Lower lobe of right lung (tissue), 2 donors: Measurements from ENCODE around the gene TMC6. TPM values are rescaled to one million over a fixed set of nuclear protein-coding genes. Genes with fewer than 3 reads are reported as not detected.

Source experiments
- ATAC-seq, 2 donors: fragments of 200-7000 bp; cut with Tn5 transposase; one replicate each; pipeline ENCODE4 v1.9.1; 2020 to 2022; ENCODE audit warnings: mild to moderate bottlenecking in 2 of 2, moderate library complexity in 2 of 2
- DNase-seq: peaks from one replicate; pipeline ENCODE4 v3.0.0-alpha.2; 2020
- H3K27ac ChIP-seq: fragments of 200-600 bp; one replicate; pipeline ENCODE4 v1.8.0; 2022
- H3K27me3 ChIP-seq: fragments of 200-600 bp; one replicate; pipeline ENCODE4 v1.8.0; 2022; ENCODE audit warnings: low read depth
- H3K36me3 ChIP-seq: fragments of 200-600 bp; one replicate; pipeline ENCODE4 v1.8.0; 2022; ENCODE audit warnings: mild to moderate bottlenecking
- H3K4me1 ChIP-seq: fragments of 200-600 bp; one replicate; pipeline ENCODE4 v1.8.0; 2022
- H3K4me3 ChIP-seq: fragments of 200-600 bp; one replicate; pipeline ENCODE4 v1.8.0; 2022; ENCODE audit warnings: mild to moderate bottlenecking
- H3K9me3 ChIP-seq: fragments of 200-600 bp; one replicate; pipeline ENCODE4 v1.8.0; 2022
- CTCF ChIP-seq: fragments of 200-600 bp; IDR thresholded peaks from one replicate; pipeline ENCODE4 v1.8.0; 2022; ENCODE audit warnings: antibody characterized with exemption, mild to moderate bottlenecking
- intact Hi-C: fragments of 100-400 bp; cut with DNase I; formaldehyde crosslinking; loops from one replicate; pipeline ENCODE4 v1.11.0; 2022
- total RNA-seq: library from RNA; stranded (reverse); fragmentation: NEBNext Ultra II Directional; extraction: Animal tissue kit (Norgen Biotek cat#: 25700); gene quantifications from one replicate; pipeline ENCODE4 v1.2.1, GENCODE V29; 2021
- donor health status: DM: no; HTN: yes; CAD: no; lungs with severe emphysema.

TMC6 gene
- total RNA-seq, 1 donor from 2014 or later, result 173 TPM

- ATAC-seq, result peak; percentile 4 to 14
- peak within 1 kb of the TSS; percentile 91 for H3K27ac ChIP-seq
Observed at GRCh38 chr17:78130437-78131101, 2.0 kb upstream of the TMC6 start, which contains the start of gene TMC8. Gene TMC8, plus strand, starts transcription at chr17:78130771. Its CDS starts 818 bp downstream, at chr17:78131589.

GRCh38 chr17:78130090-78130436, 1.5 kb upstream of the TMC6 start:
- Histone ChIP-seq H3K36me3 (peaks cover 25% of the 10 kb centered on the region), H3K9me3 (no peaks in the 10 kb centered on the region), H3K27ac (peak overlapping the region; percentile 91), H3K27me3 (no peaks in the 10 kb centered on the region), H3K4me1 (peaks cover 88% of the 10 kb centered on the region), H3K4me3 (peak overlapping the region; percentile 94)
- DNase-seq, result no peak
- intact Hi-C loops, result no loop called here
- no peak for ATAC-seq
- no peak for TF ChIP-seq CTCF

More at GRCh38 chr17:78130437-78131101, 2.0 kb upstream of the TMC6 start, which contains the start of gene TMC8:
- intact Hi-C loops, result no loop called here
- Histone ChIP-seq H3K9me3 (no peaks in the 10 kb centered on the region), H3K27me3 (no peaks in the 10 kb centered on the region), H3K4me3 (peak within 1 kb of the TSS; percentile 94), H3K36me3 (peaks cover 25% of the 10 kb centered on the region), H3K4me1 (peaks cover 83% of the 10 kb centered on the region)
- no peak for DNase-seq
- TF ChIP-seq CTCF, result no peak

- intact Hi-C loops, result loop anchor here (10.0 kb wide), 1 partner anchor 45 kb away; no protein-coding TSS in a partner anchor
- Histone ChIP-seq H3K36me3 (peaks cover 25% of the 10 kb centered on the region), H3K27me3 (no peaks in the 10 kb centered on the region), H3K27ac (peak overlapping the region; percentile 91), H3K9me3 (no peaks in the 10 kb centered on the region), H3K4me3 (peak overlapping the region; percentile 94), H3K4me1 (peaks cover 94% of the 10 kb centered on the region)
- TF ChIP-seq CTCF, result no peak
- no peak for DNase-seq
- no peak for ATAC-seq
Observed at GRCh38 chr17:78129351-78130089, 965 bp upstream of the TMC6 start.

GRCh38 chr17:78127888-78128550, 536 bp downstream of the TMC6 start:
- H3K27ac ChIP-seq, result peak overlapping the region; percentile 91
- DNase-seq (no peak), ATAC-seq (peak; percentile 53 to 59)
- TF ChIP-seq CTCF, result no peak
- H3K36me3 ChIP-seq, result peaks cover 30% of the 10 kb centered on the region
- no peaks in the 10 kb centered on the region for H3K9me3 ChIP-seq
- intact Hi-C loops, result loop anchor here (10.0 kb wide), 1 partner anchor 47 kb away; no protein-coding TSS in a partner anchor
- peak overlapping the region; percentile 94 for H3K4me3 ChIP-seq
- peaks cover 80% of the 10 kb centered on the region for H3K4me1 ChIP-seq
- no peaks in the 10 kb centered on the region for H3K27me3 ChIP-seq

- ATAC-seq, result peak; percentile 43 to 60
- H3K36me3 ChIP-seq, result peaks cover 37% of the 10 kb centered on the region
- DNase-seq, result peak; percentile 90
- H3K4me3 ChIP-seq, result peak overlapping the region; percentile 94
- H3K4me1 ChIP-seq, result peaks cover 74% of the 10 kb centered on the region
- no peaks in the 10 kb centered on the region for H3K27me3 ChIP-seq
- TF ChIP-seq CTCF, result no peak
- peak overlapping the region; percentile 91 for H3K27ac ChIP-seq
- intact Hi-C loops, result loop anchor here (10.0 kb wide), 1 partner anchor 47 kb away; no protein-coding TSS in a partner anchor
- no peaks in the 10 kb centered on the region for H3K9me3 ChIP-seq
Observed at GRCh38 chr17:78127239-78127887, 1.2 kb downstream of the TMC6 start.
